ENCODE data around the gene NPAS3. TPM values are rescaled to one million over a fixed set of nuclear protein-coding genes. Genes with fewer than 3 reads are reported as not detected.

NPAS3 gene
- total and polyA plus RNA-seq, 2 donors (not counting 3 experiments of a cell fraction or from before 2014, with no cell fraction given): 0.10 to 0.13 TPM

DNA sequence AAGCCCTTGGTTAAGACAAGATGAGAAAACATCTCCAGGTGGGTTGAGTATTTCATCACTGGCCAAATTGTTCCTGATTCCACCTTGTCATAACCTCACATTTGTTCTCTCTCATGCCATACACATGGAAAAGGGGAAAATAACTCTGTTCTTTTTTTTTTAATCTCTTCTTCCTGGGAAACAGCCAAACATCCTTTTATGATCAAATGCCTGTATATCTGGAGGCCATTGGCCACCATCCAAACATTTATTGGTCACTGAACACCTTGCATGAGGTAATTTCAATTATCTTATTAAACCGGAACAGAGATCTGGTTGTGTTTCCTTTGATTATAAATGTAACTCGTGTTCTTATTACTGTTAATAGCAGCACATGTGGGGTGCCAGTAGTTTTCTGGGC lies 469.6 kb downstream of the NPAS3 start:
- no TSS peak for BruUV-seq (replicated peaks)
- CTCF ChIA-PET: no interaction called here
- dilution Hi-C loops (cut with MboI; ENCODE audit: extremely low pct_ligation_motif_present, low sequenced_read_pairs): no loop called here

More for the DNA sequence above, 469.6 kb downstream of the NPAS3 start:
- no peaks in the 10 kb centered on the region for H3K9me1 ChIP-seq (replicated peaks; ENCODE audit: control insufficient read depth, extremely low read depth, insufficient read depth, low read length)
- no peaks in the 10 kb centered on the region for H4K20me1 ChIP-seq (replicated peaks; ENCODE audit: control insufficient read depth, extremely low read depth, insufficient read depth, low read length)
- no peaks in the 10 kb centered on the region for H3K36me3 ChIP-seq (ENCODE audit: control insufficient read depth in 2 of 2, extremely low read depth in 1 of 2, insufficient read depth in 2 of 2, low read length in 2 of 2)
- no peaks in the 10 kb centered on the region for H3K9me3 ChIP-seq (replicated peaks; ENCODE audit: control insufficient read depth, insufficient read depth, low read length)
- DNase-seq (ENCODE audit: low read depth, low spot score) (no peak), FAIRE-seq (no peak)
- H3K4me2 ChIP-seq (ENCODE audit: insufficient read depth, low read length): no peak overlapping the region
- peaks cover 9% of the 10 kb centered on the region for H3K4me1 ChIP-seq (ENCODE audit: control insufficient read depth, extremely low read depth, insufficient read depth, low read length)
- no peak overlapping the region for H3K9ac ChIP-seq (replicated peaks; ENCODE audit: extremely low read depth, insufficient read depth, low read length)
- TF ChIP-seq JUN (IDR thresholded peaks at IDR 0.05; ENCODE audit: borderline replicate concordance, insufficient read depth, insufficient read length, low read depth) (no peak), FOS (IDR thresholded peaks at IDR 0.05; ENCODE audit: borderline replicate concordance, insufficient read depth, low read length) (no peak), EZH2 (IDR thresholded peaks at IDR 0.05; ENCODE audit: borderline replicate concordance, low read depth, low read length, severe bottlenecking) (no peak), MYC (IDR thresholded peaks at IDR 0.05; ENCODE audit: low read depth, low read length) (no peak), POLR2AphosphoS5 (IDR thresholded peaks at IDR 0.05; ENCODE audit: insufficient read depth, low read depth, low read length) (no peak), GATA2 (IDR thresholded peaks at IDR 0.05; ENCODE audit: insufficient read depth, insufficient read length, low read depth, low read length) (no peak), POLR2A (IDR thresholded peaks at IDR 0.05; ENCODE audit: low read depth, low read length) (no peak)
- TF ChIP-seq, protein P1, sequence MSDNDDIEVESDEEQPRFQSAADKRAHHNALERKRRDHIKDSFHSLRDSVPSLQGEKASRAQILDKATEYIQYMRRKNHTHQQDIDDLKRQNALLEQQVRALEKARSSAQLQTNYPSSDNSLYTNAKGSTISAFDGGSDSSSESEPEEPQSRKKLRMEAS (IDR thresholded peaks at IDR 0.05; ENCODE audit: insufficient read depth, insufficient read length): no peak
- TF ChIP-seq, protein P2, sequence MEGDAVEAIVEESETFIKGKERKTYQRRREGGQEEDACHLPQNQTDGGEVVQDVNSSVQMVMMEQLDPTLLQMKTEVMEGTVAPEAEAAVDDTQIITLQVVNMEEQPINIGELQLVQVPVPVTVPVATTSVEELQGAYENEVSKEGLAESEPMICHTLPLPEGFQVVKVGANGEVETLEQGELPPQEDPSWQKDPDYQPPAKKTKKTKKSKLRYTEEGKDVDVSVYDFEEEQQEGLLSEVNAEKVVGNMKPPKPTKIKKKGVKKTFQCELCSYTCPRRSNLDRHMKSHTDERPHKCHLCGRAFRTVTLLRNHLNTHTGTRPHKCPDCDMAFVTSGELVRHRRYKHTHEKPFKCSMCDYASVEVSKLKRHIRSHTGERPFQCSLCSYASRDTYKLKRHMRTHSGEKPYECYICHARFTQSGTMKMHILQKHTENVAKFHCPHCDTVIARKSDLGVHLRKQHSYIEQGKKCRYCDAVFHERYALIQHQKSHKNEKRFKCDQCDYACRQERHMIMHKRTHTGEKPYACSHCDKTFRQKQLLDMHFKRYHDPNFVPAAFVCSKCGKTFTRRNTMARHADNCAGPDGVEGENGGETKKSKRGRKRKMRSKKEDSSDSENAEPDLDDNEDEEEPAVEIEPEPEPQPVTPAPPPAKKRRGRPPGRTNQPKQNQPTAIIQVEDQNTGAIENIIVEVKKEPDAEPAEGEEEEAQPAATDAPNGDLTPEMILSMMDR (IDR thresholded peaks at IDR 0.05; ENCODE audit: extremely low read depth in 1 of 2, insufficient read depth in 1 of 2, low read depth in 1 of 2, low read length in 2 of 2): no peak
- H2AFZ ChIP-seq (ENCODE audit: low read depth, low read length): no peak overlapping the region
- POLR2A ChIA-PET: no interaction called here
- no peaks in the 10 kb centered on the region for H3K79me2 ChIP-seq (ENCODE audit: control insufficient read depth, insufficient read depth, low read length)
- H3K27ac ChIP-seq (ENCODE audit: insufficient read depth, low read depth, low read length): no peak overlapping the region
- peaks cover 0 to 4% of the 10 kb centered on the region in 2 experiments for H3K27me3 ChIP-seq (ENCODE audit: control insufficient read depth in 2 of 2, insufficient read depth in 2 of 2, low read length in 2 of 2)
- intact Hi-C loops (cut with micrococcal nuclease): no loop called here
- no peak overlapping the region for H3K4me3 ChIP-seq (replicated peaks in 1 of 3; ENCODE audit: insufficient read depth in 1 of 3, low read depth in 1 of 3, low read length in 3 of 3)

All from endothelial cell of umbilical vein (primary cell).